ENCODE data around the gene FERD3L.

DNA sequence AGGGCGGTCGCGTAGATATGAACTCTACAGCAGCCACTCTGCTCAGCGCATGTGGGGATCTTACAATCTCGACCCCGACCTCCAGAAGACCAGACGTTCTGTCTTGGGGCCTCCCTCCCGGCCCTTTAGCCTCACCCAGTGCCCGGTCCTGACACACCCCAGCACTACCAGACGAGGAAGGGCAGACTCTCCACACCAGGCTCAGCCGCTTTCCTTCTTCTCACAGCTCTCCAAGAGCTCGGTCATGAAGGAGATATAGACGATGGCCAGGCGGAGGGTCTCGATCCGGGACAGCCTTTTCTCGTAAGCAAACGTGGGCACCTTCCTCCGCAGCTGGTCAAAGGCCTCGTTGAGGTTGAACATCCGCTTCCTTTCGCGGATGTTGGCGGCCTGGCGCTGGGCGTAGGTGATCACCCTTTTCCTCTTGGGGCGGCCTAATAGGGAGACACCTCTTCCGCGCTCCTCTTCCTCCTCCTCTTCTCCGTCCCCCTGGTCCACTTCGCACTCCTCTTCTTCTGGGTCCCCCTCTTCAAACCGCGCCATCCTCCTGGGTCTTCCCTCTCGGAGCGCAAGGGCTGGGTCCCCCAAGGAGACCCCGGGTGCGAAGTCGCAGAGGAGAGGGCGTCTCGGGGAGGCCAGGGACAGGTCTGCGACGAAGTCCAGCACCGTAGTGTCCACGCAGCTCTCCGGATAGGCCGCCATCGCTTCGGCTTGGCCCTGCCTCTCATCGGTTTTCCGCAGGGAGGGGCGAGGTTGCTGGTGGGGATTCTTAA lies at the start of gene FERD3L:
- TF ChIP-seq, protein P1, sequence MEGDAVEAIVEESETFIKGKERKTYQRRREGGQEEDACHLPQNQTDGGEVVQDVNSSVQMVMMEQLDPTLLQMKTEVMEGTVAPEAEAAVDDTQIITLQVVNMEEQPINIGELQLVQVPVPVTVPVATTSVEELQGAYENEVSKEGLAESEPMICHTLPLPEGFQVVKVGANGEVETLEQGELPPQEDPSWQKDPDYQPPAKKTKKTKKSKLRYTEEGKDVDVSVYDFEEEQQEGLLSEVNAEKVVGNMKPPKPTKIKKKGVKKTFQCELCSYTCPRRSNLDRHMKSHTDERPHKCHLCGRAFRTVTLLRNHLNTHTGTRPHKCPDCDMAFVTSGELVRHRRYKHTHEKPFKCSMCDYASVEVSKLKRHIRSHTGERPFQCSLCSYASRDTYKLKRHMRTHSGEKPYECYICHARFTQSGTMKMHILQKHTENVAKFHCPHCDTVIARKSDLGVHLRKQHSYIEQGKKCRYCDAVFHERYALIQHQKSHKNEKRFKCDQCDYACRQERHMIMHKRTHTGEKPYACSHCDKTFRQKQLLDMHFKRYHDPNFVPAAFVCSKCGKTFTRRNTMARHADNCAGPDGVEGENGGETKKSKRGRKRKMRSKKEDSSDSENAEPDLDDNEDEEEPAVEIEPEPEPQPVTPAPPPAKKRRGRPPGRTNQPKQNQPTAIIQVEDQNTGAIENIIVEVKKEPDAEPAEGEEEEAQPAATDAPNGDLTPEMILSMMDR (conservative IDR thresholded peaks at IDR 0.05 in 1 of 2, IDR thresholded peaks at IDR 0.05 in 1 of 2; ENCODE audit: low read depth in 1 of 2, low read length in 2 of 2), result no peak
- TF ChIP-seq EZH2 (IDR thresholded peaks at IDR 0.05; ENCODE audit: low read length, missing control alignments), result peak; percentile 60

All from fibroblast of lung (primary cell).